A673 (cell line): ENCODE measurements around the gene SPIRE1. TPM values are rescaled to one million over a fixed set of nuclear protein-coding genes. Genes with fewer than 3 reads are reported as not detected.

Experiments
- BruUV-seq: library from RNA; stranded (reverse); fragments of 400-500 nt; replicated peaks from 2 replicates; lab custom pipeline; 2021; lab: Mats Ljungman, UMichigan
- CTCF ChIA-PET: fragments of 300-600 bp; sonication (Branson Sonifier 250); formaldehyde crosslinking; loops from one replicate; lab custom pipeline; 2022; ENCODE audit warnings: antibody characterized with exemption; lab: Charles Lee
- POLR2A ChIA-PET: fragments of 300-600 bp; sonication (Branson Sonifier 250); formaldehyde crosslinking; loops from one replicate; lab custom pipeline; 2022; ENCODE audit warnings: antibody characterized with exemption; ENCODE audit not compliant: low non-redundant PET; lab: Charles Lee
- DNase-seq: peaks from one replicate; pipeline ENCODE4 v3.0.0-alpha.2; 2015; ENCODE audit warnings: low spot score
- H3K27ac ChIP-seq: fragments of 200-600 bp; sonication (generic); 2 replicates; pipeline ENCODE4 v1.5.1; 2016; ENCODE audit warnings: mixed run types, low read depth, mild to moderate bottlenecking, mixed read lengths, antibody characterized with exemption, low read length; ENCODE audit not compliant: poor library complexity, severe bottlenecking
- H3K27me3 ChIP-seq: fragments of 200-600 bp; sonication (generic); replicated peaks from 2 replicates; pipeline ENCODE4 v1.6.1; 2017; ENCODE audit warnings: mixed run types, low read depth, mild to moderate bottlenecking, mixed read lengths, antibody characterized with exemption, low read length; ENCODE audit not compliant: insufficient read depth, poor library complexity
- H3K36me3 ChIP-seq: fragments of 200-600 bp; sonication (generic); 2 replicates; pipeline ENCODE4 v1.6.1; 2016; ENCODE audit warnings: mixed run types, mild to moderate bottlenecking, mixed read lengths, antibody characterized with exemption, low read length; ENCODE audit not compliant: insufficient read depth, poor library complexity, severe bottlenecking
- H3K4me1 ChIP-seq: fragments of 200-600 bp; sonication (generic); 2 replicates; pipeline ENCODE4 v1.6.1; 2017; ENCODE audit warnings: mixed run types, mild to moderate bottlenecking, mixed read lengths, antibody characterized with exemption, low read length; ENCODE audit not compliant: insufficient read depth, poor library complexity, severe bottlenecking
- H3K4me3 ChIP-seq: fragments of 200-600 bp; sonication (generic); 2 replicates; pipeline ENCODE4 v1.5.1; 2016; ENCODE audit warnings: low read depth, mixed run types, mild to moderate bottlenecking, mixed read lengths, low read length; ENCODE audit not compliant: poor library complexity, severe bottlenecking
- H3K9me3 ChIP-seq: fragments of 200-600 bp; sonication (generic); 2 replicates; pipeline ENCODE4 v1.6.1; 2016; ENCODE audit warnings: mixed run types, low read depth, mild to moderate bottlenecking, mixed read lengths, antibody characterized with exemption, low read length; ENCODE audit not compliant: poor library complexity, severe bottlenecking
- EZH2 ChIP-seq: fragments of 200-600 bp; sonication (generic); IDR thresholded peaks from 2 replicates; pipeline ENCODE4 v1.6.1; 2017; ENCODE audit warnings: borderline replicate concordance, low read depth, mild to moderate bottlenecking, mixed read lengths, antibody characterized with exemption, low read length; ENCODE audit not compliant: poor library complexity, severe bottlenecking
- intact Hi-C: fragments of 100-400 bp; cut with micrococcal nuclease; formaldehyde crosslinking; loops from one replicate; pipeline ENCODE4 v1.10.0; 2022; ENCODE audit not compliant: unreplicated experiment
- total RNA-seq: library from RNA; stranded (reverse); gene quantifications from 2 replicates; pipeline ENCODE4 v1.2.3, GENCODE V29; 2021
- TF ChIP-seq, protein P1 (sequence below): fragments of 300-800, 200-600 bp; sonication (generic); conservative IDR thresholded peaks from 2 replicates; pipeline ENCODE4 v1.5.1; 2017; ENCODE audit warnings: low read depth, mild to moderate bottlenecking, antibody characterized with exemption, low read length, moderate library complexity, mixed read lengths

SPIRE1 gene
- total RNA-seq, 1 experiment from 2014 or later, result 18.1 TPM

DNA sequence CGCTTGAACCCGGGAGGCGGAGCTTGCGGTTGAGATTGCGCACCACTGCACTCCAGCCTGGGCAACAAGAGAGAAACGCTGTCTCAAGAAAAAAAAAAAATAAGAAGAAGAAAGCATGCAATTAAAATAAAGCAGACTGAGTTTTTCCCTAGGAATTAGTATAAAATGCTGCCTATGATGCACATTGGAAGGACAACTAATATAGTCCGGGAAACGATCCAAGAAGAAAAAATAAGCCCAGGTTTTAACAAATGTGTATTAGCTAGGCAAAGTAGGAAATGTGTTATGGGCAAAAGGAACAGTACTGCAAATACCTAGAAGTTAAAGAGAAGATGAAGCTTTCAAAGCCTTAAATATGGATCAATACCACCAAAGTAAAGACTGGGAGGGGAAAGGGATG lies 64.0 kb downstream of the SPIRE1 start:
- ChIA-PET POLR2A (no interaction called here), CTCF (no interaction called here)
- Histone ChIP-seq H3K27me3 (no peaks in the 10 kb centered on the region), H3K4me3 (no peak overlapping the region), H3K9me3 (no peaks in the 10 kb centered on the region), H3K27ac (no peak overlapping the region), H3K36me3 (no peaks in the 10 kb centered on the region), H3K4me1 (no peaks in the 10 kb centered on the region)
- TF ChIP-seq, protein P1, sequence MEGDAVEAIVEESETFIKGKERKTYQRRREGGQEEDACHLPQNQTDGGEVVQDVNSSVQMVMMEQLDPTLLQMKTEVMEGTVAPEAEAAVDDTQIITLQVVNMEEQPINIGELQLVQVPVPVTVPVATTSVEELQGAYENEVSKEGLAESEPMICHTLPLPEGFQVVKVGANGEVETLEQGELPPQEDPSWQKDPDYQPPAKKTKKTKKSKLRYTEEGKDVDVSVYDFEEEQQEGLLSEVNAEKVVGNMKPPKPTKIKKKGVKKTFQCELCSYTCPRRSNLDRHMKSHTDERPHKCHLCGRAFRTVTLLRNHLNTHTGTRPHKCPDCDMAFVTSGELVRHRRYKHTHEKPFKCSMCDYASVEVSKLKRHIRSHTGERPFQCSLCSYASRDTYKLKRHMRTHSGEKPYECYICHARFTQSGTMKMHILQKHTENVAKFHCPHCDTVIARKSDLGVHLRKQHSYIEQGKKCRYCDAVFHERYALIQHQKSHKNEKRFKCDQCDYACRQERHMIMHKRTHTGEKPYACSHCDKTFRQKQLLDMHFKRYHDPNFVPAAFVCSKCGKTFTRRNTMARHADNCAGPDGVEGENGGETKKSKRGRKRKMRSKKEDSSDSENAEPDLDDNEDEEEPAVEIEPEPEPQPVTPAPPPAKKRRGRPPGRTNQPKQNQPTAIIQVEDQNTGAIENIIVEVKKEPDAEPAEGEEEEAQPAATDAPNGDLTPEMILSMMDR, result no peak
- TF ChIP-seq EZH2, result no peak
- no TSS peak for BruUV-seq
- intact Hi-C loops, result no loop called here
- no peak for DNase-seq

DNA sequence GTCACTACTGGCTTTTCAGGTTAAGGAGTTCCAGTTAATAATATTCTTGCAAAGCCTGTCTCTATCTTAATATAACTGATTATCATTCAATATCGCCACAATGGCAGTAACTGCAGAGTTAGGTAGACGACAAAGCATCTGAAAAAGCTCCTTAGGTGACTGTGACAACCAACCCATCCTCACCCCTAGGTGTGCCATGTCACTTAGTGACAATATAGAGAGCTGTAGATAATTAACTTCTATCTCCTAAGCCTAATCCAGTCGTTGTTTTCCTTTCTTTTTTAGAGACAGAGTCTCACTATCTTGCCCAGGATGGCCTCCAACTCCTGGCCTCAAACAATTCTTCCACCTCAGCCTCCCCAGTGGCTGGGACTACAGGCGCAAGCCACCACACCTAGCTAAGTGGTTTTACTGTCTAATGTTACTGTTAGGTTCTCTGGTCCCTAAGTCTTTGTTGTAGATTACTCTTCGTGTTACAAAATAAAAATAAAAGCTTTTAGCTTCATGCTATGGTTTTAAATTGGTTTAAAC lies 65.2 kb downstream of the SPIRE1 start:
- POLR2A ChIA-PET, result no interaction called here
- Histone ChIP-seq H3K4me3 (no peak overlapping the region), H3K27ac (no peak overlapping the region), H3K27me3 (no peaks in the 10 kb centered on the region), H3K36me3 (no peaks in the 10 kb centered on the region), H3K9me3 (no peaks in the 10 kb centered on the region), H3K4me1 (no peaks in the 10 kb centered on the region)
- TF ChIP-seq, protein P1, result no peak
- TF ChIP-seq EZH2, result no peak
- intact Hi-C loops, result no loop called here
- CTCF ChIA-PET, result no interaction called here
- BruUV-seq, result no TSS peak
- no peak for DNase-seq

DNA sequence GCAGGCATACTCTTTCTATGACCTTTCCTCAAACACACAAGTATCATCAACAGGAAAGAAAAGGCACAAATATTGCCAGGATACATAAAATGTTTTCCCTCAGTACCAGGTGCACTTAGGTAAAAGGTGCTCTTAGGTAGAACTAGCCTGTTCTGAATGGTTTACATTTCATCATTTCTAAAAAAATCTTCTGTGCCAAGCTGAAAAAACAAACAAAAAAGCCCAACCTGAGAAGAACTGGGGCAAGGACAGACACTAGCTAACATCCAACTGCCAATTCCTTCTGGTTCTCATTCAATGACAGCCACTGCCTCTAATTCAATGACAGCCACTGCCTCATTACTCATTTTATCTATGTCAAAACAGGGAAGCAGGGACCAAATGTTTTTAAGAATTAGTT lies 68.5 kb downstream of the SPIRE1 start:
- TF ChIP-seq EZH2, result no peak
- TF ChIP-seq, protein P1, result no peak
- H3K4me3 ChIP-seq, result no peak overlapping the region
- no peaks in the 10 kb centered on the region for H3K36me3 ChIP-seq
- ChIA-PET POLR2A (no interaction called here), CTCF (no interaction called here)
- no peak for DNase-seq
- BruUV-seq, result no TSS peak
- H3K4me1 ChIP-seq, result no peaks in the 10 kb centered on the region
- no peak overlapping the region for H3K27ac ChIP-seq
- no peaks in the 10 kb centered on the region for H3K9me3 ChIP-seq
- intact Hi-C loops, result loop anchor here (5.0 kb wide), 1 partner anchor 33 kb away; no protein-coding TSS in a partner anchor
- H3K27me3 ChIP-seq, result no peaks in the 10 kb centered on the region
